Measurements from ENCODE around the gene APH1A.
"Not testable (repeated sequence)": the region's sequence is repeated elsewhere in the genome, so short reads cannot be mapped to it uniquely, and the experiment has no call there.

Gene APH1A

DNA sequence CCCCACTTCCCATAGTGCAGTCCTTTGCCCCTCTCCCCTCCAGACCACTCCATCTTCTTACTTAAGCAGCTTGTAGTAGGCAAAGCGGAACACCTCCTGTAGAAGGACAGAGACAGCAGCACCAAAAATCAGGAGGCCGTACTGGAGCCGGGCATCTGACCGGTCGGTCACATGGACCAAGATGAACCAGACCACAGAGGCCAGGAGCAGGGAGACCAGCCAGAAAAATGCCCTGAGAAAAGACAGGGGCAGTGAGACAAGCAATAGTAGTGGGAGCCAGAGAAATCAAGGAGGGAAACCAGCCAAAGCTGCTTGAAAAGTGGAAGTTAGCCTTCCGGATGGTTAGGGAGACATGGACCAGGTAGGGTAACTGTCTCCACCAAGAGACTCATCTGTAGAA lies 920 bp downstream of the APH1A start:
- DNase-seq (ENCODE audit: low spot score) = no peak

DNA sequence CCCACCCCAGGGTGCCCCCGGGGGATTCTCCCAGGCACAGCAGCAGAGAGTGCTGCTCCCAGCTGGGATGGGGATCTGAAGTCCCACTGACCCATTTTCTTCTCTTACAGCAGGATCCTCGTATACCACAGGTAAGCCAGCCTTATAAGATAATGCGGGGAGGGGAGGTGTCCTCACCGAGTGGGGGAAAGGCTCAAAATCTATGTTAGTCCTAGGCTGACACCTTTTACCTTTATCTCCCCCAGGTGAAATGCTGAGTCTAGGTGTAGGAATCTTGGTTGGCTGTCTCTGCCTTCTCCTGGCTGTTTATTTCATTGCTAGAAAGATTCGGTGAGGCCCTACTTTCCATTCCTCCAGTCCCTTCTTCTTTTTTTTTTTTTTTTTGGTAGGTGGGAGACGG lies 5.3 kb downstream of the APH1A start:
- DNase-seq (ENCODE audit: low spot score) = no peak

DNA sequence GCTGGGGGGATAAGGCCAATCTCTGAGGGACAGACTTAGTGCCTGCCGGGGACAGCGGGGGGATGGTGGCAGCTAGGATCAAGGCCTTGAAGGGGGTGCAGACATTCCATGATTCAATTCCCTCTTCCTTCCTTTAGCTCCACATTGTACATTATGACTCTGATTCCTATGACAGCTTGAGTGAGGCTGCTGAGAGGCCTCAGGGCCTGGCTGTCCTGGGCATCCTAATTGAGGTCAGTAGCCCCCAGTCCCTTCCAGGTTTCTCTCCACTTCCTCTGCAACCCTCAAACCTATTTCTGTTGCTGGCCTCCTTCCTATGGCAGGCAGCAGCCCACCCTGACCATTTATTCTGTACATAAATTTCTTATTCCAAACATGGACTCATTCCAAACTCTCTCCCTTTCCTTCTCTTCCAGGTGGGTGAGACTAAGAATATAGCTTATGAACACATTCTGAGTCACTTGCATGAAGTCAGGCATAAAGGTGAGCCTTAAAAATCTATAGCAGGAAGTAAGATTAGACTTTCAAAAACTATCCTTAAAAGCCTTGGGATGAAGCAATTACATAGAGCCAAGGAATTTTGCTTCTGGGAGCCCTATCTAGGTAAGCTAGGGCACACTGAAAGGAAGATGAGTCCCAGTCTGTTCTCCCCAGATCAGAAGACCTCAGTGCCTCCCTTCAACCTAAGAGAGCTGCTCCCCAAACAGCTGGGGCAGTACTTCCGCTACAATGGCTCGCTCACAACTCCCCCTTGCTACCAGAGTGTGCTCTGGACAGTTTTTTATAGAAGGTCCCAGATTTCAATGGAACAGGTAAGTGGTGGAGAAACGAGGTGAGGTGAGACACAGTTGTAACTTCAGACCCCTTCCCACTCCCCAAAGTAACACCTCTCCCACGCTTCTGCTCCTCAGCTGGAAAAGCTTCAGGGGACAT lies 6.2 kb downstream of the APH1A start:
- no peak for DNase-seq (ENCODE audit: low spot score)

DNA sequence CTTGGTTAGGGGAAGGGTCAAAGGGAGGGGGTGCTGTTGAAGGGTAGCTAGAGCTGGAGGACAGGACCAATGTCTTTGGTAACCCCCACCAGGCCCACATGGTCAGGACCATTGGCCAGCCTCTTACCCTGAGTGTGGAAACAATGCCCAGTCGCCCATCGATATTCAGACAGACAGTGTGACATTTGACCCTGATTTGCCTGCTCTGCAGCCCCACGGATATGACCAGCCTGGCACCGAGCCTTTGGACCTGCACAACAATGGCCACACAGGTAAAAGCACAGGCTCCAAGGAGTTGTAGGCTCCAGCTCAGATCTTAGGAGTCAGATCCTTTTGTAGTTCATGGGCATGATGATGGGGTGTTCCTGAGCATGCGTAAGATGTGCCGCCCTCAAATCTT lies 7.4 kb downstream of the APH1A start:
- no peak for DNase-seq (ENCODE audit: low spot score)

DNA sequence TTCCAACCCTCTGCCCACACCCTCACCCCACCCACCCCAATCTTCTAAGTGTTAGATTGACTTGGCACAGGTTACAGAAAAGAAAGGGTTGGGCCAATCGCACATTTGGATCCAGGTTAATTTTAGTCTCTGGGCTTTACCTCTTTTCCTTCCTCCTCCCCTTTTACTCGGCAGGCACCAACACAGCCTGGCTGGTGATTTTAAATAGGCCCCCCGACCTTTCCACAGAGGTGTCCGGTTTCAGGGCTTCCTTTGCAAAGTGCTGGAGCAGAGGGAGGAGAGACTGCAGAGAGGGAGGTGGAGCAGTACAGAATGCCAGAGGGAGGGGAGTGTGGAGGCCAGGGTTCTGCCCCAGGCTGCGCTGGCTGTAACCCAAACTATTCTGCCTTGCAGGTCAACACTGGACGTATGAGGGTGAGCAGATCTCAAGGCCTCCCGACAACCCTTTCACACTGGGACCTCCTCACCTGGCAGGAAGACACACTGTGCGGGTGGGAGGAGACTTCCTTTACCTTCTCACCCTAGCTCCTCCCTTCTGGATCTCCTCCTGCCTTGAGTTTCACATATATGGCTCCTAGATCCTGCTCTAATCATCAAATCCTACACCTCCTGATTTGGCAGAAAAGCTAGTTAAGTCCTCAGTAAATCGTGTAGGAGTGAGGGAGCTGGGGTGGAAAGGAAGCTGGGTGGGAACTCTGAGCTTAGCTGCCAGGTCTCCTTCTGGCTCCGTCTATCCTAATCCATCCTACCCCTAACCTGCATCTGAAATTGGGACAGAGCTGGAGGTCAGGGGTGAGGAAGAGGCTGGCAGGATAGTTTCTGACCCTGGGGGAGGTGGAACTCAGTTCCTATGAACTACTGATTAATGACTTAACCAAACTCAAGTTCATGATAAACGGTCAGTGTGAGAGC lies 8.8 kb downstream of the APH1A start:
- DNase-seq (ENCODE audit: low spot score) = peak; percentile 84

DNA sequence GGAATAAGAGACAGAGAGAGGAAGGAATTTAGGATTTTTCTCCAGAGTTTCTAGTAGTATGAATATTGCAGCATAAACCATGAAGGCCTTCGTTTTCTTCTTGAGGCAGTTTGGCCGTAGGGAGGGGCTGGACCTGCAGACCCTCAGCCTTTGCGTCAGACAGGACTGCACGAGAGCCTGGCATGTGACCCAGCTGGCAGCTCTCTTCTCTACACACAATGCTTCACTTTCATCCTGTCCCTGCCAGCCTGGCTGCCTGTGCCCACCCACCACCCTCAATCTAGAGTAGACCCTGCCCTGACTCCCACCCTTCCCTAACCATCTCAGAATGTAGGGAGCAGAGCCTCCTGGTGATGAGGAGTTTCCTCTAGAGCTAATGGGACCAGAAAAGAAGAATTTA lies 9.6 kb downstream of the APH1A start:
- no peak for DNase-seq (ENCODE audit: low spot score)

DNA sequence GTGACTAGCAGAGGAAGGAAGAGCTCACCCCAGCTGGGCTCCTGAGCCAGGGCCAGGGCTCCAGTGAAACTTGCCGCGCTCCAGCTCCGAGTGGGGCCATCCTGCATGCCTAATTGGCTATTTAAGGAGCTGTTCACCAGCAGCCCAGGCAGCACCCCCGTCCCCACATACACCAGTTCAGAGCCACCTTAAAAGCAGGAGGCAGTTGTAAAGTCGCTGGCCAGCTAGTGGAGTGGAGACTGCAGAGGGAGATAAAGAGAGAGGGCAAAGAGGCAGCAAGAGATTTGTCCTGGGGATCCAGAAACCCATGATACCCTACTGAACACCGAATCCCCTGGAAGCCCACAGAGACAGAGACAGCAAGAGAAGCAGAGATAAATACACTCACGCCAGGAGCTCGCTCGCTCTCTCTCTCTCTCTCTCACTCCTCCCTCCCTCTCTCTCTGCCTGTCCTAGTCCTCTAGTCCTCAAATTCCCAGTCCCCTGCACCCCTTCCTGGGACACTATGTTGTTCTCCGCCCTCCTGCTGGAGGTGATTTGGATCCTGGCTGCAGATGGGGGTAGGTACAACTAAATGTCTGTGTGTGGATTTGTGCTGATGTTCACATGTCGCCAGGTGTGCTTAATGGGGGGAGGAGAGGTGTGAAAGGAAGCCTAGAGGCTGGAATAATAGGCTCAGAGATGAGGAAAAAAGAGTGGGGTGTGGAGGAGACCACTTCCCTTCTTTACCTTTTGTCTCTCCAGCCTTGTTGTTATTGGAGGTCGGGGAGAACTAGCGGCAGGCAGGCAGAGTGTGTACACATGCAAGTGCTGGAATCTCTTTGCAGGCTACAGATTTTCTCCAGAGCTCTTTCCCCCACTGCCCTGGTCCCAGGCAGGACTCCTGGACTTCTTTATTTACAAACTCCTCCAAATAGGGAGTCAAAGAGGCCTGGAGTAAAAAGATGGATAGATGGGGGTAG lies 10.9 kb downstream of the APH1A start, which contains the start of gene CA14:
Gene CA14, plus strand, starts transcription at position 151 of the 962 bp plus-strand sequence. Its CDS starts 355 bp downstream, at position 506.
- DNase-seq (ENCODE audit: low spot score) = peak; percentile 74

DNA sequence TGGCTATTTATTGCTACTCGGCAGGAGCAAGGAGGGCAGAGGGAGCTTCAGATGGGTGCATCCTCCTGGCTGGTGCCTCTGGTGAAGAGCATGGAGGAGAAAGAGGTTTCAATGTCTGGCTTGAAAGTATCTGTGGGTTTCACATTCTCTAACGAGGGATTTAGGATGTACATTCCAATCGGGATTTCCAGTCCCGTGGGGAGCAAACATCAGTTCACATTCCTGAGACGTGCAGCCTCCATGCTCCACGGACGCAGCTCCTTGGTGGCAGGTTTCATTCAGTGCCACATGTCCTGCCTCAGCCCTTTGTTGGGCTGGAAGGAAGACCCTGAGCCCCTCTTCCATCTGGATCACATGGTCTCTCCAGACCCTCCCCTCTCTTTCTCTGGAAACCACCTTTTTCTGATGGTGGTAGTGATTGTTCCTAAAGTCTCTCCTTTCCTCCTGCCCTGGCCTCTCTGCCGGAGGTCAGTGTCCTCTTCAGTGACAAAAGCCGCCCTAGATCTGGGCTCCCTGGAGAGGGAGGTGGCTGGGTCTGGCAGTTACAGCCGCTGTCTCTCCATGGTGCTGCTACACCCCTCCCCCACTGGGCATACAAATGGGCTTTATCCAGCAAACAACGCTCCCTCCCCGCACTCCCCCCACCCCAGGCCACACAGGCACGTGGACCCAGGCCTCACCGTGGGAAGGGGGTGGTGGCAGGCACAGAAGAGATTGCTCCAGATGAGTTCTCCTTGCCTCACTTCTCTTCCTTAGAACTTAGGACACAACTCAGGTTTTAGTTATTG lies 12.1 kb downstream of the APH1A start:
- DNase-seq (ENCODE audit: low spot score) = peak; percentile 77

DNA sequence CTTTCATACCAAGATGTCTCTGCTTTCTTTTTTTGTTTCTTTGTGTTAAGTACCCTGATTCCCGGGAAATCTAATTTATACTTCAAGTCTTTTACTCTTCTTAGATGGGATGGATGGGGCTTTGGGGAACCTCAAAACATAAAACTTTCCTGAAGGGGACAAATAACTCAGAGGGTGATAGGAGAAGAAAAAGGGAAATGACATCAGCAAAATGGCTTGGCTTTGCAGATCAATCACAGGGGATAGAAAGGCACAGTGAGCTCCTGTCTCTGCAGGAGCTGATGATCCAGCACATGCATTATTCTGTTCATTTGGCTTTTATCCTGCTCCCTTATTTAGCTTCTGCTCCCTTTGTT lies 12.6 kb downstream of the APH1A start:
- no peak for DNase-seq (ENCODE audit: low spot score)

DNA sequence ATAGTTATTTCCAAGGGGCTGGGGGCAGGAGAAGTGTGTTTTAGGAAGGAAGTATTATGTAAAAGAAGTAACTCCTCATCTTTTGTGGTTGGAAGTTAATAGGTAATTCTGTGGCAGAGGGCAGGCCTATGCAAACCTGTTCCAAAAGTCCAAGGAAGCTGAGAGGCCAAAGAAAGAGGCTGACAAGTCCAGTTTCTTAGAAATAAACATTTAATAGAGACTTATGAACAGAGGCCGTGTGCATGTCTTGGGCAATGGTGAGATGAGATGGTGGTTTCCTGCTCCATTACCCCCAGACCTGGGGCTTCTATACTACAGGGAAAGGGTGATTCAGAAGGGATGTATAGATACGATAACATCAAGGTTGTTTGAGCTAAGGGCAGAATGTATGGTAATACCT lies 18.9 kb downstream of the APH1A start:
- no peak for DNase-seq (ENCODE audit: low spot score)

DNA sequence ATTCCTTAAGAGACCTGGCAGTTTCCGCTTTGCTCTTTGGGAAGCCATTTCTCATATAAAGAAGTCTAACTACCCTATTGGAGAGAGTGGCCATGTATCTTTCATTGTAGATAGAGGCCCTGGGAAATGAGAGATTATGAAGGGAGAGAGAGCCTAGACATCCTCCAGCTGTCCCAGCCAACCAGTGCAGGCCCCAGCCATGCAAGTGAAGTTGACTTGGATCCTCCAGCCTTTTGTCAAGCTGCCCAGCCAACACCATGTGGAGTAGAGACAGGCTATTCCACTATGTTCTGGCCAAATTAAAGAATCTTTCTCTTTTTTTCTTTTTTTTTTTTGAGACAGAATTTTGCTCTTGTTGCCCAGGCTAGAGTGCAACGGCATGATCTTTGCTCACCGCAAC lies 25.8 kb downstream of the APH1A start:
- DNase-seq (ENCODE audit: low spot score) = no peak

DNA sequence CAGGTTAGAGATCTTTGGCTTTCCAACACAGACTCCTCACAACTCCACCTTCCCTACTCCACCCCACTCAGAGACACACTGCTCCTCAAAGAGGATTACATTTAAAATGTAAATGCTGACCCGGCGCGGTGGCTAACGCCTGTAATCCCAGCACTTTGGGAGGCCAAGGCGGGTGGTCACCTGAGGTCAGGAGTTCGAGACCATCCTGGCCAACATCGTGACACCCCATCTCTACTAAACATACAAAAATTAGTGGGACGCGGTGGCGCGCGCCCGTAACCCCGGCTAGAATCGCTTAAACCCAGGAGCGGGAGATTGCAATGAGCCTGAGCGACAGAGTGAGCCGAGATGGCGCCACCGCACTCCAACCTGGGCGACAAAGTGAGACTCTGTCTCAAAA lies 31.1 kb downstream of the APH1A start:
- DNase-seq (ENCODE audit: low spot score) = no peak

DNA sequence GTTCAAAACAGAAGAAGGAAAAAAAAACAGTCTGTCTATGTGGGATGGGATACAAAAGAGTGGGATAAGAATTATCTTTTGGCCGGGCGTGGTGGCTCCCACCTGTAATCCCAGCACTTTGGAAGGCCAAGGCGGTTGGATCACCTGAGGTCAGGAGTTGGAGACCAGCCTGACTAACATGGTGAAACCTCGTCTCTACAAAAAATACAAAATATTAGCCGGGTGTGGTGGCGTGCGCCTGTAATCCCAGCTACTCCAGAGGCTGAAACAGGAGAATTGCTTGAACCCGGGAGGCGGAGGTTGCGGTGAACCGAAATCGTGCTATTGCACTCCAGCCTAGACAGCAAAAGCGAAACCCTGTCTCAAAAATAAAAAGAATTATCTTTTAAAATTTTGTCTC lies 31.6 kb downstream of the APH1A start:
- not testable (repeated sequence) for DNase-seq (ENCODE audit: low spot score)

DNA sequence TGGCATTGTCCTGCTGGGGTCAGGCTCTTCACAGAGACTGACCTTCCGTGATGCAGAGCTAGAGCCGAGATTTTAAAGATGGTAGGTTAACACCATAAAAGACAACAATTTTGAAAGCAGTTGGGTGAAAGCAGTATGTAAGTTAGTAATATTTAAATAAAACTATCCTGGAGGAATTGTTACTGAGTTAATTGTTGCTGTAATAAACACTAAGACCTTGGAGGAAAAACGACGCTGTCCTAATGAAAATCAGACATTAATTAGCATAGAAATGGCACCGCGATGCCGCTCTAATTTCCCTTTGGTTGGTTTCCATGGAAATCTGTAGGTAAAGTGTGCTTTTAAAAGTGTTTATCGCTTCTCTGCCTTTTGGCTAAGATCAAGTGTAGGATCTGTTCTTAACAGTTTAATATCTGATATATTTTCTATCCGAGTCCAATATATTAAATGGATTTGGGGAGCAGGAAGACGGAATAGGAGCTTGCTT lies 32.2 kb downstream of the APH1A start:
- no peak for DNase-seq (ENCODE audit: low spot score)

DNA sequence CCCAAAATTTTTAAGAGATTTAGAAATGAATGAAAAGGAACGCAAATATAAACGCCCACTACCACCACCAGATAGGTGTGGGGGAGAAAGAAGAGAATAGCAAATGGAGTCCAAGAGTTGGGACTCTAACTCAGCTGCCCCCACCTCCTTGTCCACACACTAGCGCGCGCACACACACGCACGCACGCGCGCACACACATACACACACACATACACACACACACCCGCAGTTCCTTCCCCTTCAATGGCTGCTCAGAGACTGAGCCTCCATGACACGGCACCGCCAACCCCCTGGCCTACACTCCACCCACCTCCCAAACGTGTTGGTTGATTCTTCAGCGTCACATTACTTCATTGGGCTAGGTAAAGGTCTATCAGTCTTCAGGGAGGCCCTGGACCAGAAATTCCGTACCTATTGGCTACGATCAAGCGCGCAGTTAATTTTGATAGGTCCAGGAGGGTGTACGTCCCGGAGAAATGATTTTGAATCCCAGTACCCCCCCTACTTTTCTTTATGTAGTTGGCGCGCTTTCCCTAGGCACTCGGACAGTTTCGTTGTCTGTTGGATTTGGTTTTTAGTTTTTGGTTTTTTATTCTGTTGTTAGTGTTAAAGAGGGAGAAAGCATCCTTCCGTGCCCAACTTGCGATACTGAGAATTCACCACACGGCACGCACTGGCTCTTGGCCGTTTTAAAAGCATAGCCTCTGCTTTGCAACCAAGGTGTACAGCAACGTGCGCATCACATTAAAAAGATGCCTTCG lies 32.8 kb downstream of the APH1A start, which contains the start of gene ANP32E:
Gene ANP32E, minus strand, starts transcription at position 261 of the 762 bp plus-strand sequence. CDS start 326 bp downstream, outside the sequence.
- peak; percentile 96 for DNase-seq (ENCODE audit: low spot score)

DNA sequence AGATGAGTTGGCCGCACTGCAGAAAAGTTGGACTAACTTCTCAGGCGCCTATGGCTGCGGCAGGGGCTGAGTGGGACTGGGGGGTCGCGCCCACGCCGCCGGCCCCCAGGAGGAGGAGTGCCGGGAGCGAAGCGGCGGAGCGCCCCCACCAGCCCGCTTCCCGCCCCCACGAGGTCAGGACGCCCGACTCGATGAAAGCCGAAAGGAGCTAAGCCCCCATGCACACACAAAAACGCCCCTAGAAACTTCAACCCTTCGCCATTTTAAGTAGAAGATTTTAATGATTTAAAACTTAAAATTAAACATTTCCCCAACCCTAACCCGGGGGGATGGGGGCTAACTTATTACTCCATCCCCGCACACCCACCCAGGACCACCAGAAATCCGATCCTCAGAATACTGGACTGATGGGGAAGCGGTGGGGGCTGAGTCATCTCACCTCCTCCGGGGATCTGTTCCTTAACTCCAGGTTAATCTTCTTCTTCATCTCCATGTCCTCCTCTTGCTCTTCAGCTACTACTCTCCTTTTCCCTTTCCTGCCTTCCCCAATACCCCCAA lies 33.4 kb downstream of the APH1A start:
- peak; percentile 65 for DNase-seq (ENCODE audit: low spot score)

DNA sequence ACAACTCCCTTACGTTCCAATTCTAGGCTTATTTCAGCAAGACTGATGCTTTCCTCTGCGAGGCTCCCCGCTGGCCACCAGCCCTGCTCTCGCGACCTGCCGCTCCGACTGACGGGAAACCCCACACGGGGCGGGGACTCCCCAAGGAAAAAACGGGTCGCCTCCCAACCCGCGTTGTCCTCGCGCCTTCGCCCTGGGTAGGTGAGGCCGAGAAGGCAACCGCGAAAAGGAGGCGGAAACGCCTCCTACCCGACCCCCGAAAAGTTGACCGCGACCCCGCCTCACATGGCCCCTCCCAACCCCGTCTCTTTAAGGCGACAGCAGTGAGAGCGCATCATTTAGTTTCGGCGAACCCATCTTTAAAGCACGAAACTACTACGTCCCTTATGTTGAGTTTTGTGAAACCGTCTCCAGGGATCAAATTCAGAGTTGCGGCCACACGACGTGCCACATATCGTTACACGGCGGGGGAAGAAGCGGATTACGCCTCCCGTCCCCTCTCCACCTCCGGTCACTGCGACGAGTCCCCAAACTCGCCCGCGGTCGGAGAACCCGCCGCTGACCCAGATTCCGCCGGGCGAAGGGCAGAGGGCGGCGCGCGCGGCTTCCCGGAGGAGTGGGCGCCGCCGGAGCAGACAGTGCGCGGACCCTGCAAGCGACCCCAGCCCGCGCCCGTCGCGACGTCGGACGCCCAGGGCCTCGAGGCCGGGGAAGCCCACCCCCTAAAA lies 34.1 kb downstream of the APH1A start:
- peak; percentile 80 for DNase-seq (ENCODE audit: low spot score)

DNA sequence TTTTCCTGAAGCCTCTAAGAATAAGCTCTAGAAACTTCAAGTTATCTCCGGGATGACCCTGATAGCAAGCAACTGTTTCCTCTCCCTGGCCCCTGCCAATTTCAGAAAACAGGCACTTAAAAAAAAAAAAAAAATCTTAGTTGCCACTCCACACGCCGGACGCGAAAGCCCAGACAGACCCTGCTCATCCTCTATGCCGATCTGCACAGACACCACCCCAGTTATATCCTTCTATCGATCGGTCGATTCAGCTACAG lies 34.6 kb downstream of the APH1A start:
- DNase-seq (ENCODE audit: low spot score) = no peak

Measured in ecto neural progenitor cell (in vitro differentiated cells).